Osteocyte (in vitro differentiated cells): Measurements from ENCODE around the gene TXLNB. TPM values are rescaled to one million over a fixed set of nuclear protein-coding genes. Genes with fewer than 3 reads are reported as not detected.

Experiments used
- DNase-seq: peaks from one replicate; pipeline ENCODE4 v3.0.0; 2021; ENCODE audit warnings: mixed read lengths; ENCODE audit not compliant: unreplicated experiment; ENCODE audit errors: extremely low spot score
- H3K27ac Mint-ChIP-seq: one replicate; pipeline ENCODE4 v1.8.0; 2021; ENCODE audit warnings: mild to moderate bottlenecking, mixed read lengths; ENCODE audit not compliant: unreplicated experiment
- H3K27me3 Mint-ChIP-seq: one replicate; pipeline ENCODE4 v1.8.0; 2021; ENCODE audit warnings: mixed read lengths; ENCODE audit not compliant: unreplicated experiment
- H3K36me3 Mint-ChIP-seq: one replicate; pipeline ENCODE4 v1.8.0; 2021; ENCODE audit warnings: mixed read lengths; ENCODE audit not compliant: unreplicated experiment
- H3K4me1 Mint-ChIP-seq: one replicate; pipeline ENCODE4 v1.8.0; 2021; ENCODE audit warnings: mixed read lengths; ENCODE audit not compliant: unreplicated experiment
- H3K4me3 Mint-ChIP-seq: one replicate; pipeline ENCODE4 v1.8.0; 2021; ENCODE audit warnings: mild to moderate bottlenecking, moderate library complexity, mixed read lengths; ENCODE audit not compliant: unreplicated experiment
- H3K9me3 Mint-ChIP-seq: one replicate; pipeline ENCODE4 v1.8.0; 2021; ENCODE audit warnings: mixed read lengths; ENCODE audit not compliant: unreplicated experiment
- CTCF ChIP-seq: fragments of 200-600 bp; sonication (generic); IDR thresholded peaks from 2 replicates; pipeline ENCODE4 v1.5.0; 2021; ENCODE audit warnings: antibody characterized with exemption, mild to moderate bottlenecking, moderate library complexity
- total RNA-seq: library from RNA; stranded (reverse); gene quantifications from 2 replicates; pipeline ENCODE4 v1.2.1, GENCODE V29; 2021

The TXLNB gene
- total RNA-seq, 1 donor from 2014 or later: not detected

- Mint-ChIP-seq H3K9me3 (no peaks in the 10 kb centered on the region), H3K27ac (no peak overlapping the region), H3K4me3 (no peak overlapping the region), H3K36me3 (no peaks in the 10 kb centered on the region), H3K4me1 (peaks cover 14% of the 10 kb centered on the region), H3K27me3 (no peaks in the 10 kb centered on the region)
- DNase-seq: no peak
- TF ChIP-seq CTCF: no peak
Observed at GRCh38 chr6:139329224-139329623, 37.4 kb upstream of the TXLNB start.

DNA sequence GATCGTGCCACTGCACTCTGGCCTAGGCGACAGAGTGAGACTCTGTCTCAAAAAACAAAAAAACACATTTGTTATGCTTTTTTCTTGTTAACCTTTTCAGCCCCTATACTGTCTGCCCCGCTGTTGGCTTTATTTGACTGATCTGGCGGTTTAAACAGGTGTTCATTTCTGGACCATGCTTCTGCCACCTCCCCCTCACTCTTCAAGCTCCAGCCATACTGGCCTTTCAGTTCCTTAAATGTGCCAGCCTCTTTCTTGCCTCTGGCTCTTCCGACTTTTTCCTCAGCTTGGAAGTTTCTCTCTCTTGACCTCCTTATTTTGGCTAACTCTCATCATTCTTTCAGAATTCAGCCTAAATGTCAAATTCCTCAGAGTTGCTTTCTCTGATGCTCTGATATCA is 35.2 kb upstream of the TXLNB start:
- Mint-ChIP-seq H3K4me1 (peaks cover 17% of the 10 kb centered on the region), H3K36me3 (no peaks in the 10 kb centered on the region), H3K4me3 (no peak overlapping the region), H3K27ac (no peak overlapping the region), H3K27me3 (no peaks in the 10 kb centered on the region), H3K9me3 (no peaks in the 10 kb centered on the region)
- no peak for DNase-seq
- TF ChIP-seq CTCF: no peak

- no peaks in the 10 kb centered on the region for H3K27me3 Mint-ChIP-seq
- H3K36me3 Mint-ChIP-seq: no peaks in the 10 kb centered on the region
- H3K27ac Mint-ChIP-seq: no peak overlapping the region
- peaks cover 17% of the 10 kb centered on the region for H3K4me1 Mint-ChIP-seq
- no peak for TF ChIP-seq CTCF
- H3K9me3 Mint-ChIP-seq: no peaks in the 10 kb centered on the region
- H3K4me3 Mint-ChIP-seq: no peak overlapping the region
- DNase-seq: no peak
Observed at GRCh38 chr6:139325686-139326085, 33.9 kb upstream of the TXLNB start.

GRCh38 chr6:139325125-139325524 is 33.3 kb upstream of the TXLNB start:
- TF ChIP-seq CTCF: no peak
- no peaks in the 10 kb centered on the region for H3K36me3 Mint-ChIP-seq
- no peak for DNase-seq
- H3K27me3 Mint-ChIP-seq: no peaks in the 10 kb centered on the region
- no peak overlapping the region for H3K4me3 Mint-ChIP-seq
- H3K9me3 Mint-ChIP-seq: no peaks in the 10 kb centered on the region
- no peak overlapping the region for H3K27ac Mint-ChIP-seq
- H3K4me1 Mint-ChIP-seq: peaks cover 17% of the 10 kb centered on the region

- Mint-ChIP-seq H3K9me3 (no peaks in the 10 kb centered on the region), H3K36me3 (no peaks in the 10 kb centered on the region), H3K4me1 (peaks cover 17% of the 10 kb centered on the region), H3K27me3 (no peaks in the 10 kb centered on the region), H3K27ac (no peak overlapping the region), H3K4me3 (no peak overlapping the region)
- no peak for TF ChIP-seq CTCF
- no peak for DNase-seq
Observed at GRCh38 chr6:139324301-139324555, 32.4 kb upstream of the TXLNB start.
